Chondrocyte (in vitro differentiated cells): ENCODE results near the gene MPZL2. TPM values are rescaled to one million over a fixed set of nuclear protein-coding genes. Genes with fewer than 3 reads are reported as not detected.

Source experiments
- DNase-seq: peaks from one replicate; pipeline ENCODE4 v3.0.0; 2021; ENCODE audit warnings: mixed read lengths, low spot score
- H3K27ac Mint-ChIP-seq: one replicate; pipeline ENCODE4 v1.8.0; 2021; ENCODE audit warnings: mild to moderate bottlenecking, moderate library complexity, mixed read lengths; ENCODE audit not compliant: unreplicated experiment
- H3K27me3 Mint-ChIP-seq: 2 replicates; pipeline ENCODE4 v1.8.0; 2021; ENCODE audit warnings: low read depth, mixed read lengths
- H3K36me3 Mint-ChIP-seq: 2 replicates; pipeline ENCODE4 v1.8.0; 2021; ENCODE audit warnings: low read depth, mixed read lengths
- H3K4me1 Mint-ChIP-seq: 2 replicates; pipeline ENCODE4 v1.8.0; 2021; ENCODE audit warnings: low read depth, mild to moderate bottlenecking, mixed read lengths
- H3K4me3 Mint-ChIP-seq: one replicate; pipeline ENCODE4 v1.8.0; 2021; ENCODE audit warnings: mild to moderate bottlenecking, moderate library complexity, mixed read lengths; ENCODE audit not compliant: unreplicated experiment
- H3K9me3 Mint-ChIP-seq: 2 replicates; pipeline ENCODE4 v1.8.0; 2021; ENCODE audit warnings: low read depth, mixed read lengths
- CTCF ChIP-seq: fragments of 200-600 bp; sonication (generic); IDR thresholded peaks from 2 replicates; pipeline ENCODE4 v1.5.0; 2021; ENCODE audit warnings: antibody characterized with exemption, mild to moderate bottlenecking, moderate library complexity
- total RNA-seq: library from RNA; stranded (reverse); gene quantifications from 3 replicates; pipeline ENCODE4 v1.2.1, GENCODE V29; 2021

The MPZL2 gene
- total RNA-seq, 1 donor from 2014 or later: not detected

- TF ChIP-seq CTCF: no peak
- Mint-ChIP-seq H3K9me3 (no peaks in the 10 kb centered on the region), H3K27ac (no peak overlapping the region), H3K27me3 (peaks cover 44% of the 10 kb centered on the region), H3K4me3 (no peak overlapping the region), H3K4me1 (no peaks in the 10 kb centered on the region), H3K36me3 (no peaks in the 10 kb centered on the region)
- DNase-seq: no peak
These were observed 11.1 kb upstream of the MPZL2 start for GRCh38 chr11:118275176-118275575.

- H3K4me1 Mint-ChIP-seq: no peaks in the 10 kb centered on the region
- no peak overlapping the region for H3K27ac Mint-ChIP-seq
- H3K4me3 Mint-ChIP-seq: no peak overlapping the region
- H3K36me3 Mint-ChIP-seq: no peaks in the 10 kb centered on the region
- H3K9me3 Mint-ChIP-seq: no peaks in the 10 kb centered on the region
- DNase-seq: no peak
- H3K27me3 Mint-ChIP-seq: peaks cover 51% of the 10 kb centered on the region
- TF ChIP-seq CTCF: no peak
These were observed 10.1 kb upstream of the MPZL2 start for GRCh38 chr11:118274186-118274585.

- TF ChIP-seq CTCF: no peak
These were observed 7.9 kb upstream of the MPZL2 start for GRCh38 chr11:118272001-118272400.

GRCh38 chr11:118267486-118267885 lies 3.4 kb upstream of the MPZL2 start:
- Mint-ChIP-seq H3K4me1 (peaks cover 3% of the 10 kb centered on the region), H3K9me3 (no peaks in the 10 kb centered on the region), H3K36me3 (no peaks in the 10 kb centered on the region), H3K27me3 (peaks cover 81% of the 10 kb centered on the region), H3K4me3 (no peak overlapping the region), H3K27ac (no peak overlapping the region)
- no peak for TF ChIP-seq CTCF
- DNase-seq: no peak

More at GRCh38 chr11:118272001-118272400, 7.9 kb upstream of the MPZL2 start:
- H3K9me3 Mint-ChIP-seq: no peaks in the 10 kb centered on the region
- H3K27ac Mint-ChIP-seq: no peak overlapping the region
- no peaks in the 10 kb centered on the region for H3K4me1 Mint-ChIP-seq
- peaks cover 64% of the 10 kb centered on the region for H3K27me3 Mint-ChIP-seq
- H3K4me3 Mint-ChIP-seq: no peak overlapping the region
- DNase-seq: no peak
- H3K36me3 Mint-ChIP-seq: no peaks in the 10 kb centered on the region

GRCh38 chr11:118265954-118266353 lies 1.9 kb upstream of the MPZL2 start:
- H3K4me3 Mint-ChIP-seq: no peak overlapping the region
- H3K4me1 Mint-ChIP-seq: peaks cover 3% of the 10 kb centered on the region
- DNase-seq: no peak
- TF ChIP-seq CTCF: no peak
- H3K27ac Mint-ChIP-seq: no peak overlapping the region
- peaks cover 81% of the 10 kb centered on the region for H3K27me3 Mint-ChIP-seq
- H3K9me3 Mint-ChIP-seq: no peaks in the 10 kb centered on the region
- no peaks in the 10 kb centered on the region for H3K36me3 Mint-ChIP-seq
